PFSK-1 (cell line): ENCODE results near the gene CHD3.

Source experiments
- POLR2AphosphoS5 ChIP-seq: IDR thresholded peaks from 2 replicates; pipeline ENCODE4 v1.6.1; 2012; ENCODE audit warnings: low read depth, mild to moderate bottlenecking, control low read depth, low read length, moderate library complexity
- REST ChIP-seq, 2 experiments: IDR thresholded peaks; 2 replicates each; pipeline versions ENCODE4 v1.6.1 to v1.8.0; 2011 to 2012; ENCODE audit warnings: low read depth in 2 of 2, low read length in 2 of 2, control low read depth in 1 of 2, inconsistent platforms in 1 of 2, mild to moderate bottlenecking in 1 of 2, moderate library complexity in 1 of 2; ENCODE audit not compliant: insufficient read depth in 1 of 2
- TAF1 ChIP-seq: IDR thresholded peaks from 2 replicates; pipeline ENCODE4 v1.6.1; 2012; ENCODE audit warnings: low read length, control low read depth, borderline replicate concordance; ENCODE audit not compliant: insufficient read depth

- TF ChIP-seq POLR2AphosphoS5 (no peak), REST (IDR thresholded peaks at IDR 0.05; ENCODE audit: insufficient read depth in 1 of 2, low read depth in 2 of 2, low read length in 2 of 2) (no peak), TAF1 (no peak)
Measured at GRCh38 chr17:7922845-7923628, 34.4 kb downstream of the CHD3 start.
